Cerebellar nuclear complex (tissue), 1 donor: ENCODE data around the gene TMEM184A.

Experiments
- DNase-seq, 2 experiments: peaks; one replicate each; lab custom pipeline; 2025; lab: John Stamatoyannopoulos, UW

TMEM184A gene

DNA sequence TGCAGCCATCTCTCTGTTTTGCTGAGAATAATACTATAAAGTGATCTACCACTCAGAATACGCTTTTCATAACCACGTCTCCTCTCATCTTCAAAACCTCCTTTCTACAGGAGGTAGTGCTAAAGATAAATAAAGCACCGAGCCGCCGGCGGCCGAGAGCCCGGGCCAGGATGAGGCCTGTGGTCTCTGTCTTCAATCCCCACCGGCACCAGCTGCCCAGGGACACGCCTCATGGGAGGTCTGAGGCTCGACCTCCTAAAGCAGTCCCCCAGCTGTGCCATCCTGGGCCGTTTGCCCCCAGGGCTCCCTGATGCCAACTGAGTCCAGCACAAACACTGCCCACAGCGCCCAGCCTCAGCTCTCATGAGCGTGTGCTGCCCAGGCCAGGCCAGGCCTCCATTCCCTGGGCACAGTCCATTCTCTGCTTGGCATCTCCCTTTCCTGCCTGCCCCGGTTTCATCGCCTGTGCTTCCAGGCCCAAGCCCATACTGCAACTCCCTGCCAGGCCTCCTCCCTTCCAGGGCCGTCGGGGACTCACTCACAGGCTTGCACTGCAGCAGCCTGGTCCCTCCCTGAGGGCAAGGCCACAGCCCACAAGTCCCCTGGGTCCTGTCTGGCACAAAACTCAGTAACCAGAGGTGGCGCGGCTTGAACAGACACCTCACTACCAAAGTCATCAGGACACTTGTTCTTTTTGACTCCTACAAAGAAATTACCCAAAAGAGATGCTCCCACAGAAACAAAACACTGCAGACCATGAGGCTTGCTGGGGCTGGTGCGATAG, 54.3 kb downstream of the TMEM184A start:
- DNase-seq = no peak

DNA sequence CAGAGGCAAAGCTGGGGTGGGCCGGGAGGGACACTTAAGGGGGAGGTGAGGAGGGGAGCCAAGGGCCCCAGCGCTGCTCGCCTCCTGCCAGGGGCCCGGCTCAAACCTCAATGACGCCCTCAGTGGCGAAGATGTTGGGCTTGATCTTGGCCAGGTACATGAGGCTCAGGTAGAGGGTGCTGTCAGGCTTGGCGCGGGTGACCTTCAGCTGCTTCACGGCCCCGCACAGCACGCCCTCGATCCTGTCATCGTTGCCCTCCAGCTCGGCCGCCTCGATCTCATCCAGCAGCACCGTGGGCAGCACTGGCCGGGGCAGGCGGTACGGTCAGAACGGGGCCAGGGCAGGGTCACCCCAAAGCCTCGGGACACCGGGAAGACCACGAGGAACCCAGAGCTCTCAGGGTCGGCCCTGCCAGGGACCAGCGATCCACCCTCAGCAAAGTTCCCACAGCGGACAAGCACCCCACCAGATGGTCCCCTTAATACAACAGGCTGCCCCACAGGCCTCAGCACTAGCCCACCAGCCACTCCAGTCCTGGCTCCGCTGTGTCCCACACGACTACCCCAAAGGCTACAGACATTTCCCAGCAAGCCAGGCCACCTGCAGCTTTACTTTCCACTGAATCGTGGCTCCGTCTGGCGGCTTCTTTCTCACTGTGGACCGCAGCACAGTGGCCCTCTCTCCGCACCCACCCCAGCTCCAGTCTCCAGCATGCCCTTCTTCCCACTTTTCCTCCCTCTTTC, 55.8 kb downstream of the TMEM184A start:
- DNase-seq = no peak

DNA sequence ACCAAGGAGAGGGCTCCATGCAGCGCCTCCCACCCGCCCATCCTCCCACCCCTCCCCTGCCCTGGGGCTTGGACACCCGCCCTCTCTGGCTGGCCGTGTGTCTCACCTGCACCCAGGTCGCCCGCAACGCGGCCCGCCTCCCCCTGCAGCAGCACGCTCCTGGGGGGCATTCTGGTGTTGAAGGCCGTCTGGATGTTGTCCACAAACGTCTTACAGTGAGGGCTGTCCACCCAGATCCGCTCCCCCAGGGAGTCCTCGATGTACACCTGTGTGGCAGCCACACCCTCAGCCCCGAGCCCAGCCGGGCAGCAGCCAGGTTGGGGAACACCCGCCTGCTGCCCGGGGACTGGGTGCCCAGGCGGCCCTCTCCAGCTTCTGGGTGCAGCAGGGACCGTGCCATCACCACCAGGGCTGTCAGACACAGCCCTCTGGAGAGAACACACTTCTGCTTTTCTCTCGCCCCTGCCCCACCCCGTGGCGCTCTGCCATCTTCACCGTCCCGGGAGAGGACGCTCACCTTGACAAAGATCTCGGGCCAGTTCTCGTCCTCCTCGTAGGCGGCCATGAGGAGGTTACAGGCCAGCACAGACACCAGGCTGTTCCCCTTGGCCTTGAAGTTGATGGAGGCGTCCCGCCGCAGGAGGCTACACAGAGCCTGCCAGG, 56.5 kb downstream of the TMEM184A start:
- DNase-seq = no peak

DNA sequence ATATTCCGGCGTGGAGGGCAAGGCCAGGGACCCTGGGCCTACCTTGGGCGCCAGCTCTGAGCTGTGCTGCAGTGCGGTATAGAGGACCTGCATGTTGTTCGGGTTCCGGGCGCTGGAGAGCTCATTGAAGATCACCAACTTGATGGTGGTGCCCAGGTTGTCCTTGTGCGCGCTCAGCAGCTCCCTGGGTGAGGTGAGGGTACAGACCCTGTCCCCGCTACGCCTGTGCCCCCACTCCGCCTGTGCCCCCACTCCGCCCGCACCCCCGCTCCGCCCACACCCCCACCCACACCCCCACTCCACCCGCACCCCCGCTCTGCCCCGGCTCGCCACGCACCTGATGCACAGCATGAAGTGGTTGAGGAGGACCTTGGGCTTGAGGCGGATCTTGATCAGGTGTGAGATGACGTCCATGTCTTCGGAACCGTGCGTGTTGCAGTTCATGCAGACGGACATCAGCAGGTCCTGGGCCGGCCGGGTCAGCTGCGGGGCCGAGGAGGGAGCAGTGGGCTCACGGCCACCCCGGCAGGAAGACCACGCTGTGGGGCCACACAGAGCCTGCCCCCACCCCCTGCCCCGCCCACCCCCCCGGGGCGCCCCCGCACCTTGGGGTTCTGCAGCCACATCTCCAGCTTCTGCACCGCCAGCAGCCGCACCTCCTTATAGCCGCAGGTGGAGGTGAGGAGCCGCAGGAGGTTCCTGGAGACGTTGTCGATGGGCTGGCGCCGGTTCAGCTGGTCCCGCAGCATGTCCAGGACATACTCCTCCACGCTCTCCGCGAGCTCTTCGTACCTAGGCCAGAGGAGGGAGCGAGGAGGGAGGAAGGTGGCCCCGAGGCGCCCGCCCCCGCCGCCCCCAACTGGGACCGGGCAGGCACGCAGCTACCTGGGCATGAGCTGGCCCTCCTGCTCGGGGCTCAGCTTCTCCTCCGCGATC, 57.4 kb downstream of the TMEM184A start:
- DNase-seq = no peak

DNA sequence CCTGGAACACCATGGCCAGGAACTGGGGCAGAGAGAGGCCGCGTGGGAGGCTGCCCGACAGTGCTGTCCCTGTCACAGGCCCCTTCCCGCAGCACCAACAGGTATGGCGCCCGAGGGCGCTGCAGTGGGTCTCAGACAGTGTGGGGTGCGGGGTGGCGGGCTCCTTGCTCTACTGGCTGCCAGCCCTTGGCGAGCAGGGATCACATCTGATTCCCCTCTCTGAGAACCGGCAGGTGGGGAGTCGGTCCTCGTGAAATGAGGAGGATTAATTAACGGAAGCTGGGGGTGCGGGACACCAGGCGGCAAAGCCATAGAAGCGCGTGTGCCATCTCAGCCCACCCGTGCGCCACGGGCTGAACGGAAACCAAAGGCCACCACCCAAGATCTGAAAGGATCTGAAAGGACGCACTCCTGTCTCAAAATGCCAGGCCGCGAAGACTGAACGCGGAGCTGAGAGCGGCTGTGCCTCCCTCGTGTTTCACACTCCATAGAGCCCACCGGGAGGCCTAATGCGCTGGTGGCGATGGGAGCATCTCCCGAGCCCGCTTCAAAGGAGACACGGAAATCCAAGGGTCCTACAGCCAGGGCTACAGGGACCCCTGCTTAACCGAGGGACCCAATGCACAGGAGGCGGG, 58.6 kb downstream of the TMEM184A start:
- no peak for DNase-seq

DNA sequence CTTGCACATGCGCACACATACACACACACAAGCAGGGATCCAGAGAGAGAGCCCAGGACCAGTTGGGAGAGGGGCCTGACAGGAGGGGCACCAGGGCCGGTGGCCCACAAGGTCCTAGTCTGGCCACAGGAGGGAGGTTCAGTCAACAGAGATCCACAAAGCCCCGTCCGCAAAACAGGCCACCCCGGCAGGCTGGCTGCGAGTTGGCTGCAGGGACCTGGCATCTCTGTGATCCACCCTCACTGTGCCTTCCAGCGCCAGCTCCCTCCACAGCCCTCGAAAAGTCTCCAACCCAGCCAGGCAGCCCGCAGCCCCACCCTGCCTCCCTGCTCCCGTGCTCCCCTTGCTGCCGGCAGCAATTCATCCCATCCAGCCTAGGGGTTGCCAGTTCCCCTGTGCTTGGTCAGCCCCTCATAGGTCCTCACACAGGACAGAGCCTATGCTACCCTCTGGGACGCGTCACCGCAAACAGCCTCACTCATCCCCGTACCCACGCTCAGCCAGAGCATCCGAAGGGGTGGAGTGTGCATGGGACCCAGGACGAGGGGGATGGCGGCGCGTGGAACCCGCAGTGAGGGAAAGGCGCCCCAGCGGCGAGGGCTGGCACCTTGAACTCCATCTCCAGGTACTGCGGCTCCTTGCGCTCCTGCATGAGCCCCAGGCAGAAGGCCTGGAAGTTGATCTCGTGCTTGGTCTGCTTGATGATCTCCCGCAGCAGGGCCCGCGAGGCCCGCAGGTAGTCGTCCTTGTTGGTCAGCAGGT, 59.3 kb downstream of the TMEM184A start:
- no peak for DNase-seq

DNA sequence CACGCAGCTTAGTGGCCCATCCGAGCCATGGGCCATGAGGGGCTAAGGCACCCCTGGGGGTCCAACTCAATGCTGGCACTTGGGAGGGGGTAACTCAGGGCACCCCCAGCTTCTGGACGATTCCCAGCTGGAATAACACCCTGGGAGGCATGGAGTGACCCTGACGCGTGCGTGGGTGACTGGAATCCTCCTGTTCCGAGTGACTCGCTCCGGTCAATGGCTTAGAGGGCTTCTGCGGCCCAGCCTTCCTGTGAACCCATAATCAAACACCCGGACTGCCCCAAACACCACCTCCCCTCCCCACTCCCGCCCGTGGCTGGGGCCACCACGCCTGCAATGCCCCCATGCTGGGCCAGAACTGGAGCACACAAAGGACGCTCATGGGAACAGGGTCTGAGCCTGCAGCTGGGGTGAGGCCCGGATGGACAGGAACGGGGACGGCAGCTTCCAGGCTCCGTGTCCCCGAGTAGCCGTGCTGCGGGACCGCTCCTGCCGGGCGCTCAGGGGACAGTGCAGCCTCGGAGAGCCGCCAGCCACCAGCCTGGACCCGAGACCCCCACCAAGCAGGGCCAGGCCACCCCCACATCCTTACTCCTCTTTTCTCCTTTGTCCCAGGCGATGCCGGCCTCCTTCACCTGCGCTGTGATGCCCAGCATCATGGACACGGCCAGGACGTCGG, 60.3 kb downstream of the TMEM184A start:
- DNase-seq = no peak

DNA sequence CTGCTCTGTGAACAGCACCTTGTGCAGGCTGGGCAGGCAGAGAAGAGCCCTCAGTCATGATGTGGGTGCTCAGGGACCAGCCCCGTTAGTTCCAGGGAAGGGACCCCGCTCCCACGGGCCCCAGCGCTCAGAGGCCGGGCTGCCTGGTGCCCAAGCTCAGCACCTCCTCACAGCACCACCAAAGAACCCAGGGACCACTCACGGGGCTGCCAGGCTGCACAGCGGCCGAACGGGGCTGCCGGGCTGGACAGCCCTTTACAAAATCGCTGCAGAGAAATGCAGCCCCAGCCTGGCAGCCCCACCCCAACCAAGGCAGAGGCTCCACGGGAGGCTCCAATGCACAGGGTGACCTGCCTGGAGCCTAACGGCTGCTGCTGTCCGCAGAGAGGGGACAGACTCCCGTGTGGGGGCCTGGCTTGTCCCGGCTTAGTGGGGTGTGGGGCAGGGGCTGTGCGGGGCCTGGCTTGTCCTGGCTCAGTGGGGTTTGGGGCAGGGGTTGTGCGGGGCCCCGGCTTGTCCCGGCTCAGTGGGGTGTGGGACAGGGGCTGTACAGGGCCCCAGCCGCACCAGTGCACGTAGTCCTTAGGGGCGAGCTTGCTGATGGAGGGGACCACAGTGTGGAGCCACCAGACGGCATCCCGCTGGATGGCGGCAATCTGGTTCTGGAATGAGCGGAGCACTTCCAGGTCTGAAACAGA, 61.0 kb downstream of the TMEM184A start:
- DNase-seq = no peak

DNA sequence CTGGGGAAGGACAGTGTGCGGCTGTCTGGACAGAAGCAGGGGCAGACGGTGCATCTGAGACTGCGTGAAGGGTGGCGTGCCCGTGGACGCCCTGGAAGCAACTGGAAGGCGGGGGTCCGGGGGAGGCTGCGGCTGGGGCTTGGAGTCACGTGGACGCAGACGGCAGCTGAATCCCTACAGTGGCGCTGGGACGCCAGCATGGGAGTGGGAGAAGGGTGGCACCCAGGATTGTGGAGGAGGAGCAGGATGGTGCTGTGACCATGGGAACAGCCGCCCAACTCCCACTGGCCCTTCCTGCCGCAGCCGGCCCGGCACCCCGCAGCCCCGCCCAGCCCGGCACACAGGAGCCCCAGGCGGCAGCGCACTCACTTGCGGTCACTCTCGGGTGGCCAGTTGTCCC, 61.6 kb downstream of the TMEM184A start:
- DNase-seq = no peak

DNA sequence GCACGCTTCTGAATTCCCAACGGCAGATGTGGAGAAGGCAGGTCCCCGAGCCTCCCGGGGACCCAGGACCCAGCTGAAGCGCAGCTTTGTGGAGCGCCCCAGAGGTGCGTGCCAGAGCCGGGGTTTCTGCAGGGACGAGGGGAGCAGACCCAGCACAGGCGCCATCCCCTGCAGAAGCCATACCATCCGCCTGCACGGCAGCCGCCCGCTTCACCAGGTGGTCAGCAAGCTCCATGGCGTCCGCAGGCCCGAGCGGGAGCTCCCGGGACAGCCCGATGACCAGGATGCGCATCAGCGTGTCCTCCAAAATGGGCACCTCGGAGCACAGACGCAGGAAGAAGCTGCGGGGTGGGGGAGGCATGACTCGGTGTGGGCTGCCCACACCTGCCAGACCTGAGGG, 62.4 kb downstream of the TMEM184A start:
- DNase-seq = no peak

DNA sequence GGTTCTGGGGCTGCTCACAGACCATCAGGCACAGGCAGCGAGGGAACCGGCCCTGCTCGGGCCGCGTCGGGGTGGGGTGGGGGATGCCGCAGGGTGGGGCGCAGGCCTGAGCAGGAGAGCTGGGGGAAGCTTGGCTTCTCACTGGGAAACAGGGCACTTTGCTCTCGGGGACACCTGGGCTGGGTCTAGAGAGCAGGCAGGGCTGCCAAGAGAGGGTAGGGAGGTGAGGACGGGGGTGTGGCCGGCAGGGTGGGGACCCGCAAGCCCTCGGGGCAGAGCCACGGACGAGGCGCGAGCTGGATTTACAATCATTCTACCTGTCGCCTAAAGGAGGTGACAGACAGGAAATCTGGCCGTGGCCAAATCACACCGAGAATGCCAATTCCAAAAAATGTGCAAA, 62.9 kb downstream of the TMEM184A start:
- DNase-seq = no peak

DNA sequence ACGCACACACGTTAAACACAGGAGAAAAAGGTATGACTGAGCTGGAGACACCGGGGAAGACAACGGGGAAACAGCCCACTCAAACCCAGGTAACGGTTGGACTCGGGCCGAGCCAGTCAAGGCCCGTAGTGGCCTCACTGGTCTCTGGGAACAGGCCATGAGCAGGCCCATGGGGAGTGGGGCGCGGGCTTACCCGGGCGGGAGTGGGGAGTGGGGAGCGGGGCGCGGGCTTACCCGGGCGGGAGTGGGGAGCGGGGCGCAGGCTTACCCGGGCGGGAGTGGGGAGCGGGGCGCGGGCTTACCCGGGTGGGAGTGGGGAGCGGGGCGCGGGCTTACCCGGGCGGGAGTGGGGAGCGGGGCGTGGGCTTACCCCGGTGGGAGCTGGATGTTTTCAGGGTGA, 63.4 kb downstream of the TMEM184A start:
- no peak for DNase-seq
